GM06990 (cell line): ENCODE results near the gene SLC4A11.

Experiments used
- DNase-seq: peaks from one replicate; pipeline ENCODE4 v3.0.0-alpha.2; 2011; ENCODE audit not compliant: insufficient read length; ENCODE audit errors: extremely low read depth
- H3K27me3 ChIP-seq: replicated peaks from 2 replicates; pipeline ENCODE4 v1.6.0; 2011; ENCODE audit warnings: low read length; ENCODE audit not compliant: control insufficient read depth, insufficient read depth
- H3K36me3 ChIP-seq: 2 replicates; pipeline ENCODE4 v1.5.1; 2011; ENCODE audit warnings: low read length; ENCODE audit not compliant: control insufficient read depth, insufficient read depth
- H3K4me3 ChIP-seq: replicated peaks from 2 replicates; pipeline ENCODE4 v1.5.1; 2011; ENCODE audit warnings: low read depth, mild to moderate bottlenecking, control low read depth, low read length
- CTCF ChIP-seq: IDR thresholded peaks from 2 replicates; pipeline ENCODE4 v1.5.1; 2011; ENCODE audit warnings: low read length, control low read depth, mild to moderate bottlenecking, inconsistent platforms; ENCODE audit not compliant: insufficient read depth, poor library complexity, severe bottlenecking

SLC4A11 gene

GRCh38 chr20:3239867-3240775, 1.1 kb upstream of the SLC4A11 start:
- no peak for TF ChIP-seq CTCF
- peak overlapping the region; percentile 61 for H3K4me3 ChIP-seq
- no peaks in the 10 kb centered on the region for H3K36me3 ChIP-seq
- H3K27me3 ChIP-seq, result peaks cover 4% of the 10 kb centered on the region; the same call in 1 of the 2 replicates
- no peak for DNase-seq

DNA sequence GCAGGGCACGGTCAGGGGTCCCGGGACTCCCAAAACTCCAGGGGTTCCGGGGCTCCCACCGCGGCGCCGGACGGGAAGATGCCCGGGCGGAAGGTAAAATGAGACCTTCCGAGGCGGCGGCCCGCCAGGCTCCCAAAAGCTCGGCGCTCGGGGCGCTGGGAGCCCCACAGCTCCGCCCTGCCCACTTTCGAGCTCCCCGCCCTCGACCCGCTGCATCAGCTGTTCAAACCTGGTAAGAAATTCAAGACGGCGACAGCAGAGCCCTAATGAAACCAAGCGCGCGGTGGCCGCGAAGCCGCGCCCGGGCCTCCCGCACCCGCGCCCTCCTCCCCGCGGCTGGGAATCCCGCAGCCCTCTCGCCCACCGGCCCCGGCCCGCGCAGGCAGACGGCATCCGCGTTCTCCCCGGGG, 369 bp downstream of the SLC4A11 start:
- TF ChIP-seq CTCF, result no peak
- peaks cover 4% of the 10 kb centered on the region; the same call in 1 of the 2 replicates for H3K27me3 ChIP-seq
- H3K36me3 ChIP-seq, result no peaks in the 10 kb centered on the region
- no peak for DNase-seq
- peak overlapping the region; percentile 61 for H3K4me3 ChIP-seq

DNA sequence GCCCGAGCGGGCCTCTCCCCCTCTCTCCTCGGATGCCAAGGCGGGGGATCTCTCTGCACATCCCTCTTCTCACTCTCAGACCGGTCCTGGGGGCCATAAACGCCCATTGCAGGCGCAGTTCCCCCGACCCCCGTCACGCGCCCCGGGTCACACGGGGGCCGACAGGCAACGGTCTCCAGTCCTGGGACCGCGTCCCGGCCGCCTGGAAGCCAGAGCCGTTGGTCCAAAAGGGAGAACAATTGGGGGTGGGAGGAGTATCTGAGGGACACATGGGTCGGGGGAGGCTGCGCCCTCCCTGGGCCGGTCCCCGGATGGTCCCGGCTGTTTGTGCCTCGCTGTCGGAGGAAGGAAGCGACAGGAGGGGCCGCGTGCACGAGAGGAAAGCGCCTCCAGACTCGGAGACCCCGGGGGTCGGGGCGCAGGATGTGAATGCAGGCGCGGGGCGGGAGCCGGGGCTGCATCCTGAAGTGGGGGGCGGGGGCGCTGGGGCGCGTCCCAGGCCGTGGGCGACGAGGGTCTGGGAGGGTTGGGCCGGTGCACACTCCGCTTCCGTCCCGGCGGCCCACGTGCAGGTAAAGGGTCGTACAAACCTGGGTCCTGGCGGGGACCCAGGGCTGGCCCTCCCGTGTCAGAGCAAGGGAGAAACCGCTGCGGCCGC, 903 bp downstream of the SLC4A11 start:
- no peak for TF ChIP-seq CTCF
- no peaks in the 10 kb centered on the region for H3K36me3 ChIP-seq
- no peak for DNase-seq
- peak overlapping the region; percentile 61 for H3K4me3 ChIP-seq
- H3K27me3 ChIP-seq, result peaks cover 4% of the 10 kb centered on the region; the same call in 1 of the 2 replicates

- Histone ChIP-seq H3K36me3 (no peaks in the 10 kb centered on the region), H3K4me3 (no peak overlapping the region), H3K27me3 (peaks cover 4% of the 10 kb centered on the region; the same call in 1 of the 2 replicates)
- TF ChIP-seq CTCF, result no peak
- no peak for DNase-seq
These were observed 1.7 kb downstream of the SLC4A11 start for GRCh38 chr20:3237011-3237957.

- Histone ChIP-seq H3K4me3 (no peak overlapping the region), H3K36me3 (no peaks in the 10 kb centered on the region), H3K27me3 (peaks cover 4% of the 10 kb centered on the region; the same call in 1 of the 2 replicates)
- no peak for DNase-seq
- TF ChIP-seq CTCF, result no peak
These were observed 3.2 kb downstream of the SLC4A11 start for GRCh38 chr20:3235666-3236324.
